Right atrium auricular region (tissue), 2 donors: ENCODE measurements around the gene CRIM1. TPM values are rescaled to one million over a fixed set of nuclear protein-coding genes. Genes with fewer than 3 reads are reported as not detected.

ENCODE experiments used
- DNase-seq: peaks from one replicate; pipeline ENCODE4 v3.0.0-alpha.2; 2019; ENCODE audit warnings: low spot score
- H3K27ac ChIP-seq, 2 donors: fragments of 200-600 bp; sonication (generic); 1 replicate in 1 of 2; 2 replicates in 1 of 2; pipeline ENCODE4 v1.5.1; 2016 to 2019
- H3K27me3 ChIP-seq, 2 donors: fragments of 200-600 bp; sonication (generic); one replicate each; pipeline versions ENCODE4 v1.5.1 to v1.6.0; 2017 to 2019
- H3K36me3 ChIP-seq: fragments of 200-600 bp; sonication (generic); one replicate; pipeline ENCODE4 v1.5.1; 2016
- H3K4me1 ChIP-seq, 2 donors: fragments of 200-600 bp; sonication (generic); one replicate each; pipeline versions ENCODE4 v1.5.1 to v1.6.0; 2017 to 2019
- H3K4me3 ChIP-seq, 2 donors: fragments of 200-600 bp; sonication (generic); 1 replicate in 1 of 2; 2 replicates in 1 of 2; pipeline ENCODE4 v1.5.1; 2017 to 2019; ENCODE audit warnings: mild to moderate bottlenecking in 1 of 2, moderate library complexity in 1 of 2
- H3K9me3 ChIP-seq, 2 donors: fragments of 200-600 bp; sonication (generic); one replicate each; pipeline ENCODE4 v1.5.1; 2019
- total RNA-seq, 2 donors: library from RNA; depleted of rRNA; stranded (reverse); fragments of >200 nt; gene quantifications; one replicate each; pipeline ENCODE4 v1.1.0, GENCODE V29; 2016
- TF ChIP-seq, protein P1 (sequence below), 2 donors: fragments of 200-600 bp; sonication (generic); IDR thresholded peaks; one replicate each; pipeline ENCODE4 v1.5.1; 2019; ENCODE audit warnings: antibody characterized with exemption in 2 of 2

The CRIM1 gene
- total RNA-seq, 2 donors from 2014 or later, result 49.1 to 71.3 TPM

- no peak for DNase-seq
- TF ChIP-seq, protein P1, sequence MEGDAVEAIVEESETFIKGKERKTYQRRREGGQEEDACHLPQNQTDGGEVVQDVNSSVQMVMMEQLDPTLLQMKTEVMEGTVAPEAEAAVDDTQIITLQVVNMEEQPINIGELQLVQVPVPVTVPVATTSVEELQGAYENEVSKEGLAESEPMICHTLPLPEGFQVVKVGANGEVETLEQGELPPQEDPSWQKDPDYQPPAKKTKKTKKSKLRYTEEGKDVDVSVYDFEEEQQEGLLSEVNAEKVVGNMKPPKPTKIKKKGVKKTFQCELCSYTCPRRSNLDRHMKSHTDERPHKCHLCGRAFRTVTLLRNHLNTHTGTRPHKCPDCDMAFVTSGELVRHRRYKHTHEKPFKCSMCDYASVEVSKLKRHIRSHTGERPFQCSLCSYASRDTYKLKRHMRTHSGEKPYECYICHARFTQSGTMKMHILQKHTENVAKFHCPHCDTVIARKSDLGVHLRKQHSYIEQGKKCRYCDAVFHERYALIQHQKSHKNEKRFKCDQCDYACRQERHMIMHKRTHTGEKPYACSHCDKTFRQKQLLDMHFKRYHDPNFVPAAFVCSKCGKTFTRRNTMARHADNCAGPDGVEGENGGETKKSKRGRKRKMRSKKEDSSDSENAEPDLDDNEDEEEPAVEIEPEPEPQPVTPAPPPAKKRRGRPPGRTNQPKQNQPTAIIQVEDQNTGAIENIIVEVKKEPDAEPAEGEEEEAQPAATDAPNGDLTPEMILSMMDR (IDR thresholded peaks at IDR 0.05), result no peak
- no peak overlapping the region for H3K4me3 ChIP-seq
- no peaks in the 10 kb centered on the region for H3K4me1 ChIP-seq
- no peak overlapping the region for H3K27ac ChIP-seq
- H3K36me3 ChIP-seq, result peaks cover 14% of the 10 kb centered on the region
- H3K27me3 ChIP-seq, result no peaks in the 10 kb centered on the region
- no peaks in the 10 kb centered on the region for H3K9me3 ChIP-seq
These were observed 144.5 kb downstream of the CRIM1 start for GRCh38 chr2:36500072-36500471.

GRCh38 chr2:36502081-36502480, 146.5 kb downstream of the CRIM1 start:
- Histone ChIP-seq H3K4me3 (no peak overlapping the region), H3K9me3 (no peaks in the 10 kb centered on the region), H3K27me3 (no peaks in the 10 kb centered on the region), H3K36me3 (peaks cover 14% of the 10 kb centered on the region), H3K27ac (no peak overlapping the region), H3K4me1 (no peaks in the 10 kb centered on the region)
- TF ChIP-seq, protein P1 (IDR thresholded peaks at IDR 0.05), result no peak
- no peak for DNase-seq

DNA sequence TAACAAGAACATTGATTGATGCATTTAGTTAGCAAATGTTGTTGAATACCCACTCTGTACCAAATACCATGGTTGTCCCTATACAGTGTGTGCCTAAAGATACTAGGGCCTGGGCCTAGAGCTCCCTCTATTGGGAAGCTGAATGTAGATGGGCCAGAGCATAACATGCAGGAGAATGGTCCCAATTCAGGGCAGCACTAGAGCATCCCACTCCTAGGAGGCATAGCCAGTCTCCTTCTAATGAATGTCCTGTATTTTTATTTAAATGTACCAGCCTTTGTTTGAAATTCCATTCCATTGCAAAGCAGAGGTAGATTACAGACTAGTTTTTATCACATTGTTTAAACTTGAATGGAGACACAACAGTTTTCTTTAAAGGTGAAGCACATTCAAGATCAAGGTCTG, 151.8 kb downstream of the CRIM1 start:
- no peaks in the 10 kb centered on the region for H3K4me1 ChIP-seq
- H3K27me3 ChIP-seq, result no peaks in the 10 kb centered on the region
- no peak overlapping the region for H3K27ac ChIP-seq
- H3K9me3 ChIP-seq, result no peaks in the 10 kb centered on the region
- no peak for DNase-seq
- H3K4me3 ChIP-seq, result no peak overlapping the region
- TF ChIP-seq, protein P1 (IDR thresholded peaks at IDR 0.05), result peak; percentile 37 to 81
- H3K36me3 ChIP-seq, result peaks cover 12% of the 10 kb centered on the region

- no peaks in the 10 kb centered on the region for H3K27me3 ChIP-seq
- TF ChIP-seq, protein P1 (IDR thresholded peaks at IDR 0.05), result no peak
- H3K4me1 ChIP-seq, result no peaks in the 10 kb centered on the region
- peaks cover 24% of the 10 kb centered on the region for H3K36me3 ChIP-seq
- no peak overlapping the region for H3K4me3 ChIP-seq
- no peak overlapping the region for H3K27ac ChIP-seq
- DNase-seq, result no peak
- no peaks in the 10 kb centered on the region for H3K9me3 ChIP-seq
These were observed 153.5 kb downstream of the CRIM1 start for GRCh38 chr2:36509075-36509474.

DNA sequence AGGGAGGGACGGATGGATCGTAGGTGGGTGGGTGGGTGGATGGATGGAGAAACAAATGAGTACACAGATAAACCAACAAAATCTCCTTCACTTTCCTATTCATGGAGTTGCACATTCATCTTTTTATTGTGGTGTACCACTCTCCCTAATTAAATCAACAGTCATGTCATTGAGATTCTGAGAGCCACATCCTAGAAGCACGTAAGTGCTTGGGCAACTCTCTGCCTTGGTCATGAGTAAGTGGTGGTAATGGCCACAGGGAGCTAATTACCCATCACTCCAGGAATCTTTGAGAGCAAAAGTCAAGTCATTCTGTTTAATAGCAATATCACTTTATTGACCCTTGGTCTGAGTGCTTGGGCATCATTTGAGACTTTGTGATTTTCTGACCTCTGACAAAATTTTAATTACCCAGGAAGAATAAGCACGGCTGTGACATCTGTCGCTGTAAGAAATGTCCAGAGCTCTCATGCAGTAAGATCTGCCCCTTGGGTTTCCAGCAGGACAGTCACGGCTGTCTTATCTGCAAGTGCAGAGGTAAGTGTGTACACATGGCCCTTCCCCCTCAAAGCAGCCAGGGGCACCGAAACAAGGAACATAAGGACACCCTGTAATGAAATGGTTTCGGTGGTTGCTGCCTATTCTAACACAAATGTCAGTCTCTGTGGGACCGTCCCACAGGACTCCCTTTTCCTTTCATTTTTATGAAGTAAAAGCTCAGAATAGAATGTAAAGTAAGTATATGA, 156.5 kb downstream of the CRIM1 start:
- H3K36me3 ChIP-seq, result peaks cover 33% of the 10 kb centered on the region
- TF ChIP-seq, protein P1 (IDR thresholded peaks at IDR 0.05), result no peak
- no peak overlapping the region for H3K4me3 ChIP-seq
- H3K27ac ChIP-seq, result no peak overlapping the region
- H3K9me3 ChIP-seq, result no peaks in the 10 kb centered on the region
- H3K27me3 ChIP-seq, result no peaks in the 10 kb centered on the region
- H3K4me1 ChIP-seq, result no peaks in the 10 kb centered on the region
- DNase-seq, result no peak

- no peak overlapping the region for H3K4me3 ChIP-seq
- TF ChIP-seq, protein P1 (IDR thresholded peaks at IDR 0.05), result no peak
- H3K27ac ChIP-seq, result no peak overlapping the region
- H3K27me3 ChIP-seq, result no peaks in the 10 kb centered on the region
- no peaks in the 10 kb centered on the region for H3K4me1 ChIP-seq
- H3K36me3 ChIP-seq, result peaks cover 39% of the 10 kb centered on the region
- no peak for DNase-seq
- H3K9me3 ChIP-seq, result no peaks in the 10 kb centered on the region
These were observed 157.1 kb downstream of the CRIM1 start for GRCh38 chr2:36512705-36513104.
